GM23338 (cell line): ENCODE results near the gene FAM118B. TPM values are rescaled to one million over a fixed set of nuclear protein-coding genes. Genes with fewer than 3 reads are reported as not detected.
A peak's percentile ranks its signal among the peaks of the same experiment; 100 is the strongest.

Source experiments
- ATAC-seq: fragments of 200-7000 bp; cut with Tn5 transposase; 3 replicates; pipeline ENCODE4 v1.9.1; 2020
- DNase-seq: peaks from one replicate; pipeline ENCODE4 v3.0.0-alpha.2; 2015; ENCODE audit warnings: low spot score
- H2AFZ ChIP-seq: fragments of 200-600 bp; sonication (generic); 2 replicates; pipeline ENCODE4 v1.8.0; 2016; ENCODE audit warnings: antibody characterized with exemption, mild to moderate bottlenecking, moderate library complexity
- H3F3A ChIP-seq: fragments of 200-600 bp; sonication (generic); replicated peaks from 2 replicates; pipeline ENCODE4 v1.8.0; 2017; ENCODE audit warnings: antibody characterized with exemption, mixed run types, low read depth
- H3K27ac ChIP-seq: fragments of 200-600 bp; sonication (generic); 2 replicates; pipeline ENCODE4 v1.6.1; 2016; ENCODE audit warnings: low read depth
- H3K27me3 ChIP-seq: fragments of 200-600 bp; sonication (generic); 2 replicates; pipeline ENCODE4 v1.8.0; 2016; ENCODE audit warnings: mild to moderate bottlenecking, mixed run types, moderate library complexity; ENCODE audit not compliant: insufficient read depth
- H3K36me3 ChIP-seq: fragments of 200-600 bp; sonication (generic); 2 replicates; pipeline ENCODE4 v1.8.0; 2016; ENCODE audit warnings: mild to moderate bottlenecking; ENCODE audit not compliant: insufficient read depth
- H3K4me1 ChIP-seq: fragments of 200-600 bp; sonication (generic); 2 replicates; pipeline ENCODE4 v1.8.0; 2016; ENCODE audit warnings: mild to moderate bottlenecking, moderate library complexity; ENCODE audit not compliant: insufficient read depth
- H3K4me2 ChIP-seq: fragments of 200-600 bp; sonication (generic); 2 replicates; pipeline ENCODE4 v1.7.1; 2017; ENCODE audit warnings: mixed run types
- H3K4me3 ChIP-seq: fragments of 200-600 bp; sonication (generic); 2 replicates; pipeline ENCODE4 v1.6.1; 2016; ENCODE audit warnings: mixed run types
- H3K79me2 ChIP-seq: fragments of 200-600 bp; sonication (generic); replicated peaks from 2 replicates; pipeline ENCODE4 v1.8.0; 2017; ENCODE audit warnings: mild to moderate bottlenecking; ENCODE audit not compliant: insufficient read depth
- H3K9me2 ChIP-seq: fragments of 200-600 bp; sonication (generic); 2 replicates; pipeline ENCODE4 v1.8.0; 2017; ENCODE audit not compliant: insufficient read depth
- H4K20me1 ChIP-seq: fragments of 200-600 bp; sonication (generic); replicated peaks from 2 replicates; pipeline ENCODE4 v1.8.0; 2017; ENCODE audit warnings: mild to moderate bottlenecking; ENCODE audit not compliant: insufficient read depth
- H3K27ac Mint-ChIP-seq: 2 replicates; pipeline ENCODE4 v1.8.0; 2020; ENCODE audit warnings: inconsistent platforms, mild to moderate bottlenecking, moderate library complexity, mixed read lengths
- H3K27me3 Mint-ChIP-seq: 3 replicates; pipeline ENCODE4 v1.8.0; 2022; ENCODE audit warnings: low read depth, mild to moderate bottlenecking, moderate library complexity, mixed read lengths, inconsistent platforms; ENCODE audit not compliant: insufficient read depth, poor library complexity
- H3K36me3 Mint-ChIP-seq: 3 replicates; pipeline ENCODE4 v1.8.0; 2021; ENCODE audit warnings: low read depth, mild to moderate bottlenecking, inconsistent platforms, moderate library complexity, mixed read lengths
- H3K4me1 Mint-ChIP-seq: 3 replicates; pipeline ENCODE4 v1.8.0; 2020; ENCODE audit warnings: mild to moderate bottlenecking, inconsistent platforms, mixed read lengths
- H3K4me3 Mint-ChIP-seq: 3 replicates; pipeline ENCODE4 v1.8.0; 2021; ENCODE audit warnings: moderate library complexity, mild to moderate bottlenecking, inconsistent platforms, mixed read lengths
- H3K9me3 Mint-ChIP-seq: 3 replicates; pipeline ENCODE4 v1.8.0; 2020; ENCODE audit warnings: moderate library complexity, mild to moderate bottlenecking, inconsistent platforms, mixed read lengths
- CREB1 ChIP-seq: fragments of 250-450 bp; sonication (Bioruptor Pico); IDR thresholded peaks from 2 replicates; pipeline ENCODE4 v1.5.0; 2020; ENCODE audit warnings: low read depth, mild to moderate bottlenecking, moderate library complexity
- ETS1 ChIP-seq: IDR thresholded peaks from 2 replicates; pipeline ENCODE4 v1.6.1; 2016; ENCODE audit warnings: antibody characterized with exemption
- EZH2 ChIP-seq: fragments of 200-600 bp; sonication (generic); IDR thresholded peaks from one replicate; pipeline ENCODE4 v1.8.0; 2017; ENCODE audit warnings: antibody characterized with exemption, mild to moderate bottlenecking, low read depth; ENCODE audit not compliant: unreplicated experiment
- EZH2phosphoT487 ChIP-seq: fragments of 200-600 bp; sonication (generic); IDR thresholded peaks from one replicate; pipeline ENCODE4 v1.8.1; 2018; ENCODE audit warnings: antibody characterized with exemption; ENCODE audit not compliant: unreplicated experiment
- JUNB ChIP-seq: IDR thresholded peaks from one replicate; pipeline ENCODE4 v1.6.1; 2016; ENCODE audit warnings: antibody characterized with exemption; ENCODE audit not compliant: unreplicated experiment
- NANOG ChIP-seq: IDR thresholded peaks from 2 replicates; pipeline ENCODE4 v1.6.1; 2016; ENCODE audit warnings: antibody characterized with exemption, borderline replicate concordance
- REST ChIP-seq: IDR thresholded peaks from one replicate; pipeline ENCODE4 v1.6.1; 2018; ENCODE audit warnings: antibody characterized with exemption; ENCODE audit not compliant: unreplicated experiment
- STAT1 ChIP-seq: IDR thresholded peaks from one replicate; pipeline ENCODE4 v1.6.1; 2016; ENCODE audit warnings: antibody characterized with exemption; ENCODE audit not compliant: unreplicated experiment
- ZNF114 ChIP-seq: fragments of 250-450 bp; sonication (Bioruptor Pico); IDR thresholded peaks from 2 replicates; pipeline ENCODE4 v1.5.0; 2020; ENCODE audit warnings: mild to moderate bottlenecking, moderate library complexity
- ZNF331 ChIP-seq: fragments of 250-450 bp; sonication (Bioruptor Pico); IDR thresholded peaks from 2 replicates; pipeline ENCODE4 v1.5.0; 2020; ENCODE audit warnings: low read depth, mild to moderate bottlenecking, moderate library complexity
- ZNF462 ChIP-seq: fragments of 250-450 bp; sonication (Bioruptor Pico); IDR thresholded peaks from 2 replicates; pipeline ENCODE4 v1.5.0; 2020; ENCODE audit warnings: mild to moderate bottlenecking, moderate library complexity
- polyA plus RNA-seq: library from polyadenylated mRNA; unstranded; fragments of >200 nt; fragmentation: Nextera tagmentation; extraction: Ambion mirVana; gene quantifications from 2 replicates; pipeline ENCODE4 v1.2.1, GENCODE V29; 2016
- total RNA-seq: library from RNA; depleted of rRNA; stranded (reverse); fragments of >200 nt; shearing (Covaris generic); gene quantifications from 2 replicates; pipeline ENCODE4 v1.2.3, GENCODE V29; 2014

FAM118B gene
- total and polyA plus RNA-seq, 2 experiments from 2014 or later, result 33.7 to 43.4 TPM

DNA sequence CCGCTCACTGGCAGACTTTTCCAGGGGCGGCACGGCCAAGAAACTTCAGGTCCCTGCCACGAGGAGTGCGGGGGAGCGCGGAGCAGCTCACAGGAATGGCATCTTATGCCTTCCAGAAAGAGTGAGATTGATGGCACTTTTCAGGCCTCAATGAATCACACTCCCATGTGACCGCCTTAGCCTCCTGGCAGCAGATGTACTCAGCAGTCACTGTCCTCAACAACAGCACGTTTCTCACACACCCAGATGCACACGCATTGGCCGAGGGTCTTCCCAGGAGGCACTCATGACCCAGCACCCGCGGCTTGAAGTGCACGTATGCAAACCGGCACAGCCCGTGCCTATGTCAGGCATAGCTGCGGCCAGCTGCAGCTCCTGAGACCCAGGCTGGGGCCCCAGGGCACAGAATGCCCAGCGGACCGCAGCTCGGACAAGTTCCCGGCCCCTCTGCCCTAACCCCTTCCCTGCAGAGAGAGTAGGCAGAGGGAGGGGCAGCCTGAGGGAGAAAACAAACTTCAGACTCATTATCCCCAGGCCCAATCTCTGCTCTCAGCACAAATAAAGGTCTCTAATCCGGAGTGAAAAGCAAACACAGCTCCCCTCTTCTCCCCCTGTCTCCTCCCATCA is 48.4 kb upstream of the FAM118B start:
- TF ChIP-seq ZNF114 (CRISPR knock-in tag) (no peak), NANOG (no peak), EZH2phosphoT487 (no peak), STAT1 (no peak), EZH2 (no peak), ZNF331 (no peak), CREB1 (CRISPR knock-in tag) (no peak), REST (no peak)
- Mint-ChIP-seq H3K4me3 (no peak overlapping the region), H3K36me3 (no peaks in the 10 kb centered on the region), H3K27ac (no peak overlapping the region), H3K4me1 (peaks cover 23% of the 10 kb centered on the region), H3K27me3 (peaks cover 16% of the 10 kb centered on the region), H3K9me3 (no peaks in the 10 kb centered on the region)
- no peak overlapping the region for H2AFZ ChIP-seq
- H3K27me3 ChIP-seq, result no peaks in the 10 kb centered on the region
- H3K4me3 ChIP-seq, result no peak overlapping the region
- 0 out of 2 replicates have a peak, but pooled peaks cover 4% of the 10 kb centered on the region for H3F3A ChIP-seq
- 0 out of 2 replicates have a peak, but pooled peaks cover 3% of the 10 kb centered on the region for H3K9me2 ChIP-seq
- no peaks in the 10 kb centered on the region for H3K36me3 ChIP-seq
- H3K27ac ChIP-seq, result no peak overlapping the region
- DNase-seq, result no peak
- ATAC-seq, result peak; percentile 7; the same call in 2 of the 3 replicates
- H3K4me2 ChIP-seq, result no peak overlapping the region
- peaks cover 25% of the 10 kb centered on the region for H3K4me1 ChIP-seq
- no peaks in the 10 kb centered on the region for H4K20me1 ChIP-seq
- H3K79me2 ChIP-seq, result no peaks in the 10 kb centered on the region

GRCh38 chr11:126163779-126164178 is 47.8 kb upstream of the FAM118B start:
- Mint-ChIP-seq H3K4me1 (peaks cover 28% of the 10 kb centered on the region), H3K9me3 (no peaks in the 10 kb centered on the region), H3K27ac (no peak overlapping the region), H3K4me3 (no peak overlapping the region), H3K36me3 (no peaks in the 10 kb centered on the region), H3K27me3 (peaks cover 16% of the 10 kb centered on the region)
- Histone ChIP-seq H3K9me2 (0 out of 2 replicates have a peak, but pooled peaks cover 3% of the 10 kb centered on the region), H3K4me3 (no peak overlapping the region), H3K79me2 (no peaks in the 10 kb centered on the region), H3K36me3 (no peaks in the 10 kb centered on the region), H3K4me1 (peaks cover 23% of the 10 kb centered on the region), H3K27me3 (no peaks in the 10 kb centered on the region), H3K27ac (no peak overlapping the region), H3F3A (0 out of 2 replicates have a peak, but pooled peaks cover 4% of the 10 kb centered on the region), H2AFZ (no peak overlapping the region), H4K20me1 (no peaks in the 10 kb centered on the region), H3K4me2 (no peak overlapping the region)
- DNase-seq (no peak), ATAC-seq (no peak)
- no peak for TF ChIP-seq JUNB
- no peak for TF ChIP-seq ZNF462 (CRISPR knock-in tag)
- no peak for TF ChIP-seq ETS1
- TF ChIP-seq ZNF114 (CRISPR knock-in tag), result no peak
- TF ChIP-seq NANOG, result no peak
